ENCODE data around the gene PDGFA. TPM values are rescaled to one million over a fixed set of nuclear protein-coding genes. Genes with fewer than 3 reads are reported as not detected.

PDGFA gene
- total and polyA plus RNA-seq, 11 donors, result 11.8 to 50.9 (median 20.3) TPM

GRCh38 chr7:475951-476441 is 43.6 kb downstream of the PDGFA start:
- TF ChIP-seq POLR2A (IDR thresholded peaks at IDR 0.05), result no peak
- no peak for TF ChIP-seq CTCF (IDR thresholded peaks at IDR 0.05)
- DNase-seq (peak in 3 of 5 donors; percentile 15 to 41 (median 17)), ATAC-seq (no peak)
- Histone ChIP-seq H3K4me3 (no peak overlapping the region), H3K36me3 (no peaks in the 10 kb centered on the region), H3K9me3 (peaks cover 0 to 10% (median 5%) of the 10 kb centered on the region in 12 donors), H3K27me3 (peaks cover 0 to 12% (median 0%) of the 10 kb centered on the region in 9 donors), H3K27ac (no peak overlapping the region), H3K4me1 (peaks cover 0 to 18% (median 12%) of the 10 kb centered on the region in 12 donors)
- 84 to 95% (median 94%) methylated on average over 12 to 15 of the region's 15 CpGs for WGBS, 4 donors
- intact Hi-C loops (cut with DNase I), result no loop called here

GRCh38 chr7:475425-475728 is 44.3 kb downstream of the PDGFA start:
- DNase-seq, result peak in 1 of 5 donors; percentile 11
- no peak for ATAC-seq

GRCh38 chr7:474605-475424 is 44.8 kb downstream of the PDGFA start:
- no peaks in the 10 kb centered on the region for H3K36me3 ChIP-seq
- DNase-seq (peak in 3 of 5 donors; percentile 11 to 50 (median 18)), ATAC-seq (no peak)
- peaks cover 0 to 10% (median 5%) of the 10 kb centered on the region in 12 donors for H3K9me3 ChIP-seq
- WGBS, 4 donors, result 81 to 86% (median 85%) methylated on average over 22 to 23 of the region's 23 CpGs
- peaks cover 0 to 1% (median 0%) of the 10 kb centered on the region in 9 donors for H3K27me3 ChIP-seq
- TF ChIP-seq POLR2A (IDR thresholded peaks at IDR 0.05) (no peak), CTCF (IDR thresholded peaks at IDR 0.05) (no peak)
- intact Hi-C loops (cut with DNase I), result no loop called here
- H3K4me1 ChIP-seq, result peaks cover 0 to 18% (median 11%) of the 10 kb centered on the region in 12 donors
- no peak overlapping the region for H3K4me3 ChIP-seq
- H3K27ac ChIP-seq, result no peak overlapping the region

More at GRCh38 chr7:475425-475728, 44.3 kb downstream of the PDGFA start:
- intact Hi-C loops (cut with DNase I), result no loop called here
- Histone ChIP-seq H3K36me3 (no peaks in the 10 kb centered on the region), H3K27ac (no peak overlapping the region), H3K4me3 (no peak overlapping the region), H3K4me1 (peaks cover 0 to 18% (median 12%) of the 10 kb centered on the region in 12 donors), H3K27me3 (peaks cover 0 to 6% (median 0%) of the 10 kb centered on the region in 9 donors), H3K9me3 (peaks cover 0 to 10% (median 5%) of the 10 kb centered on the region in 12 donors)
- TF ChIP-seq POLR2A (IDR thresholded peaks at IDR 0.05) (no peak), CTCF (IDR thresholded peaks at IDR 0.05) (no peak)
- WGBS, 4 donors, result 97 to 100% (median 98%) methylated on average over 6 of the region's 7 CpGs

GRCh38 chr7:473870-474604 is 45.6 kb downstream of the PDGFA start:
- ATAC-seq (no peak), DNase-seq (peak in 3 of 5 donors; percentile 4 to 58 (median 9))
- H3K4me1 ChIP-seq, result peaks cover 0 to 25% (median 12%) of the 10 kb centered on the region in 12 donors
- no peaks in the 10 kb centered on the region for H3K27me3 ChIP-seq
- H3K36me3 ChIP-seq, result no peaks in the 10 kb centered on the region
- no peak overlapping the region for H3K27ac ChIP-seq
- H3K9me3 ChIP-seq, result peaks cover 0 to 10% (median 5%) of the 10 kb centered on the region in 12 donors
- intact Hi-C loops (cut with DNase I), result no loop called here
- WGBS, 4 donors, result 85 to 90% (median 87%) methylated on average over 14 of the region's 14 CpGs
- TF ChIP-seq POLR2A (IDR thresholded peaks at IDR 0.05), result no peak
- TF ChIP-seq CTCF (IDR thresholded peaks at IDR 0.05), result no peak
- no peak overlapping the region for H3K4me3 ChIP-seq
